Parathyroid adenoma (tissue), 2 donors: ENCODE results near the gene CCDC50.

Experiments used
- H2AFZ ChIP-seq: fragments of 300-600 bp; sonication (generic); one replicate; pipeline ENCODE4 v1.7.0; 2017; ENCODE audit warnings: antibody characterized with exemption, mild to moderate bottlenecking
- H3K27ac ChIP-seq: fragments of 300-600 bp; sonication (generic); one replicate; pipeline ENCODE4 v1.7.0; 2017
- H3K27me3 ChIP-seq: fragments of 300-600 bp; sonication (generic); one replicate; pipeline ENCODE4 v1.7.0; 2017; ENCODE audit warnings: low read length; ENCODE audit not compliant: control insufficient read depth, insufficient read depth
- H3K36me3 ChIP-seq: fragments of 300-600 bp; sonication (generic); one replicate; pipeline ENCODE4 v1.7.0; 2017; ENCODE audit warnings: low read length; ENCODE audit not compliant: control insufficient read depth, insufficient read depth
- H3K4me1 ChIP-seq: fragments of 300-600 bp; sonication (generic); one replicate; pipeline ENCODE4 v1.7.0; 2017; ENCODE audit warnings: control low read depth
- H3K4me2 ChIP-seq: fragments of 300-600 bp; sonication (generic); one replicate; pipeline ENCODE4 v1.7.0; 2017; ENCODE audit warnings: low read length
- H3K4me3 ChIP-seq: fragments of 300-600 bp; sonication (generic); one replicate; pipeline ENCODE4 v1.7.0; 2017; ENCODE audit warnings: low read depth, low read length
- H3K79me2 ChIP-seq: fragments of 300-600 bp; sonication (generic); one replicate; pipeline ENCODE4 v1.7.0; 2017; ENCODE audit warnings: control low read depth
- H3K9ac ChIP-seq: fragments of 300-600 bp; sonication (generic); one replicate; pipeline ENCODE4 v1.7.0; 2017; ENCODE audit warnings: mild to moderate bottlenecking
- H3K9me3 ChIP-seq: fragments of 300-600 bp; sonication (generic); one replicate; pipeline ENCODE4 v1.7.0; 2017; ENCODE audit warnings: low read length; ENCODE audit not compliant: control insufficient read depth
- CTCF ChIP-seq: fragments of 300-600 bp; sonication (generic); IDR thresholded peaks from one replicate; pipeline ENCODE4 v1.7.0; 2017; ENCODE audit warnings: antibody characterized with exemption, mild to moderate bottlenecking
- donor health status: primary hyperparathyroidism.

Gene CCDC50

GRCh38 chr3:191283400-191283799 is 45.8 kb upstream of the CCDC50 start:
- H3K9ac ChIP-seq: no peak overlapping the region
- no peak overlapping the region for H3K4me3 ChIP-seq
- H3K27me3 ChIP-seq: no peaks in the 10 kb centered on the region
- H3K27ac ChIP-seq: no peak overlapping the region
- H3K36me3 ChIP-seq: no peaks in the 10 kb centered on the region
- no peaks in the 10 kb centered on the region for H3K9me3 ChIP-seq
- H3K4me2 ChIP-seq: no peak overlapping the region
- H3K79me2 ChIP-seq: no peaks in the 10 kb centered on the region
- no peaks in the 10 kb centered on the region for H3K4me1 ChIP-seq
- no peak overlapping the region for H2AFZ ChIP-seq
- TF ChIP-seq CTCF: no peak

- Histone ChIP-seq H3K4me2 (no peak overlapping the region), H3K79me2 (no peaks in the 10 kb centered on the region), H3K9me3 (no peaks in the 10 kb centered on the region), H3K9ac (no peak overlapping the region), H3K27ac (no peak overlapping the region), H3K36me3 (no peaks in the 10 kb centered on the region), H2AFZ (peak overlapping the region; percentile 13), H3K4me3 (no peak overlapping the region), H3K4me1 (no peaks in the 10 kb centered on the region), H3K27me3 (no peaks in the 10 kb centered on the region)
- no peak for TF ChIP-seq CTCF
These were observed 38.7 kb upstream of the CCDC50 start for GRCh38 chr3:191290311-191291025.

- H2AFZ ChIP-seq: no peak overlapping the region
- H3K9me3 ChIP-seq: no peaks in the 10 kb centered on the region
- no peaks in the 10 kb centered on the region for H3K27me3 ChIP-seq
- no peaks in the 10 kb centered on the region for H3K79me2 ChIP-seq
- no peaks in the 10 kb centered on the region for H3K36me3 ChIP-seq
- H3K4me3 ChIP-seq: no peak overlapping the region
- H3K27ac ChIP-seq: no peak overlapping the region
- H3K9ac ChIP-seq: no peak overlapping the region
- TF ChIP-seq CTCF: no peak
- H3K4me2 ChIP-seq: no peak overlapping the region
- H3K4me1 ChIP-seq: no peaks in the 10 kb centered on the region
These were observed 36.8 kb upstream of the CCDC50 start for GRCh38 chr3:191292243-191293015.

GRCh38 chr3:191294291-191294690 is 34.9 kb upstream of the CCDC50 start:
- Histone ChIP-seq H3K9me3 (no peaks in the 10 kb centered on the region), H3K27me3 (no peaks in the 10 kb centered on the region), H3K9ac (no peak overlapping the region), H3K27ac (no peak overlapping the region), H3K79me2 (no peaks in the 10 kb centered on the region), H3K4me3 (no peak overlapping the region), H3K4me2 (no peak overlapping the region), H3K36me3 (no peaks in the 10 kb centered on the region), H2AFZ (no peak overlapping the region), H3K4me1 (no peaks in the 10 kb centered on the region)
- TF ChIP-seq CTCF: no peak
